HCT116 (cell line): ENCODE data around the gene NBPF14.
"Not testable (repeated sequence)": the region's sequence is repeated elsewhere in the genome, so short reads cannot be mapped to it uniquely, and the experiment has no call there.

Experiments used
- CEBPB ChIP-seq: IDR thresholded peaks from 2 replicates; pipeline ENCODE4 v1.6.1; 2012; ENCODE audit warnings: low read depth
- EGR1 ChIP-seq: IDR thresholded peaks from 2 replicates; pipeline ENCODE4 v1.6.1; 2012; ENCODE audit warnings: low read depth
- EZH2 ChIP-seq: fragments of 200-600 bp; sonication (generic); IDR thresholded peaks from 2 replicates; pipeline ENCODE4 v1.6.1; 2017; ENCODE audit warnings: antibody characterized with exemption, mixed run types
- POLR2A ChIP-seq: IDR thresholded peaks from 2 replicates; pipeline ENCODE4 v1.7.0; 2011; ENCODE audit warnings: borderline replicate concordance; ENCODE audit not compliant: insufficient read depth, insufficient read length; ENCODE audit errors: extremely low read depth
- POLR2AphosphoS5 ChIP-seq: IDR thresholded peaks from 2 replicates; pipeline ENCODE4 v1.6.1; 2011; ENCODE audit warnings: mild to moderate bottlenecking, low read depth, low read length, moderate library complexity
- RAD21 ChIP-seq: IDR thresholded peaks from 2 replicates; pipeline ENCODE4 v1.6.1; 2012; ENCODE audit warnings: low read depth, mild to moderate bottlenecking
- SIN3A ChIP-seq: IDR thresholded peaks from 2 replicates; pipeline ENCODE4 v1.6.1; 2012; ENCODE audit warnings: low read depth
- SP1 ChIP-seq: IDR thresholded peaks from 2 replicates; pipeline ENCODE4 v1.6.1; 2012; ENCODE audit warnings: low read depth
- ZNF274 ChIP-seq: fragments of 200-500 bp; sonication (Bioruptor generic); IDR thresholded peaks from 2 replicates; pipeline ENCODE4 v1.6.1; 2014; ENCODE audit warnings: mild to moderate bottlenecking, low read depth, low read length, inconsistent platforms
- TF ChIP-seq, protein P1 (sequence below), 3 experiments: fragments of 200-600 bp in 1 of 3; sonication (generic) in 1 of 3; IDR thresholded peaks in 2 of 3; conservative IDR thresholded peaks in 1 of 3; 2 replicates each; pipeline ENCODE4 v1.5.1; 2012 to 2017; ENCODE audit warnings: low read depth in 2 of 3, low read length in 2 of 3, antibody characterized with exemption in 1 of 3, borderline replicate concordance in 1 of 3, control low read depth in 1 of 3, mild to moderate bottlenecking in 1 of 3, mixed read lengths in 1 of 3, mixed run types in 1 of 3, moderate library complexity in 1 of 3; ENCODE audit not compliant: insufficient read depth in 1 of 3
- TF ChIP-seq, protein P2 (sequence below): IDR thresholded peaks from 2 replicates; pipeline ENCODE4 v1.6.1; 2012

GRCh38 chr1:148529101-148529567 lies 66.7 kb downstream of the NBPF14 start:
- TF ChIP-seq, protein P1, sequence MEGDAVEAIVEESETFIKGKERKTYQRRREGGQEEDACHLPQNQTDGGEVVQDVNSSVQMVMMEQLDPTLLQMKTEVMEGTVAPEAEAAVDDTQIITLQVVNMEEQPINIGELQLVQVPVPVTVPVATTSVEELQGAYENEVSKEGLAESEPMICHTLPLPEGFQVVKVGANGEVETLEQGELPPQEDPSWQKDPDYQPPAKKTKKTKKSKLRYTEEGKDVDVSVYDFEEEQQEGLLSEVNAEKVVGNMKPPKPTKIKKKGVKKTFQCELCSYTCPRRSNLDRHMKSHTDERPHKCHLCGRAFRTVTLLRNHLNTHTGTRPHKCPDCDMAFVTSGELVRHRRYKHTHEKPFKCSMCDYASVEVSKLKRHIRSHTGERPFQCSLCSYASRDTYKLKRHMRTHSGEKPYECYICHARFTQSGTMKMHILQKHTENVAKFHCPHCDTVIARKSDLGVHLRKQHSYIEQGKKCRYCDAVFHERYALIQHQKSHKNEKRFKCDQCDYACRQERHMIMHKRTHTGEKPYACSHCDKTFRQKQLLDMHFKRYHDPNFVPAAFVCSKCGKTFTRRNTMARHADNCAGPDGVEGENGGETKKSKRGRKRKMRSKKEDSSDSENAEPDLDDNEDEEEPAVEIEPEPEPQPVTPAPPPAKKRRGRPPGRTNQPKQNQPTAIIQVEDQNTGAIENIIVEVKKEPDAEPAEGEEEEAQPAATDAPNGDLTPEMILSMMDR (IDR thresholded peaks at IDR 0.05 in 2 of 3, conservative IDR thresholded peaks at IDR 0.05 in 1 of 3; ENCODE audit: borderline replicate concordance in 1 of 3, insufficient read depth in 1 of 3, low read depth in 2 of 3, low read length in 2 of 3), result not testable (repeated sequence)
- TF ChIP-seq SP1, POLR2A, EZH2, ZNF274, SIN3A, EGR1, CEBPB: not testable (repeated sequence)
- TF ChIP-seq, protein P2, sequence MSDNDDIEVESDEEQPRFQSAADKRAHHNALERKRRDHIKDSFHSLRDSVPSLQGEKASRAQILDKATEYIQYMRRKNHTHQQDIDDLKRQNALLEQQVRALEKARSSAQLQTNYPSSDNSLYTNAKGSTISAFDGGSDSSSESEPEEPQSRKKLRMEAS, result not testable (repeated sequence)
- TF ChIP-seq POLR2AphosphoS5, result 0 out of 2 replicates have a peak, but pooled peaks have one; percentile 21
- TF ChIP-seq RAD21, result peak; percentile 7; the same call in 1 of the 2 replicates
